Measurements from ENCODE around the gene MAP1A.
"Not testable (repeated sequence)": the region's sequence is repeated elsewhere in the genome, so short reads cannot be mapped to it uniquely, and the experiment has no call there.

The MAP1A gene

DNA sequence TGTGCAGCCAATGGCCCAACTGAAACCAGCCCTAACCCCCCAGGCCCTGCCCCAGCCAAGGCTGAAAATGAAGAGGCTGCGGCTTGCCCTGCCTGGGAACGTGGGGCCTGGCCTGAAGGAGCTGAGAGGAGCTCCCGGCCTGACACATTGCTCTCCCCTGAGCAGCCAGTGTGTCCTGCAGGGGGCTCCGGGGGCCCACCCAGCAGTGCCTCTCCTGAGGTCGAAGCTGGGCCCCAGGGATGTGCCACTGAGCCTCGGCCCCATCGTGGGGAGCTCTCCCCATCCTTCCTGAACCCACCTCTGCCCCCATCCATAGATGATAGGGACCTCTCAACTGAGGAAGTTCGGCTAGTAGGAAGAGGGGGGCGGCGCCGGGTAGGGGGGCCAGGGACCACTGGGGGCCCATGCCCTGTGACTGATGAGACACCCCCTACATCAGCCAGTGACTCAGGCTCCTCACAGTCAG is 11.2 kb downstream of the MAP1A start:
- DNase-seq (ENCODE audit: extremely low read depth in 1 of 2, low read depth in 1 of 2), result no peak

GRCh38 chr15:43529141-43529540 is 11.7 kb downstream of the MAP1A start:
- no peak for DNase-seq (ENCODE audit: extremely low read depth in 1 of 2, low read depth in 1 of 2)

DNA sequence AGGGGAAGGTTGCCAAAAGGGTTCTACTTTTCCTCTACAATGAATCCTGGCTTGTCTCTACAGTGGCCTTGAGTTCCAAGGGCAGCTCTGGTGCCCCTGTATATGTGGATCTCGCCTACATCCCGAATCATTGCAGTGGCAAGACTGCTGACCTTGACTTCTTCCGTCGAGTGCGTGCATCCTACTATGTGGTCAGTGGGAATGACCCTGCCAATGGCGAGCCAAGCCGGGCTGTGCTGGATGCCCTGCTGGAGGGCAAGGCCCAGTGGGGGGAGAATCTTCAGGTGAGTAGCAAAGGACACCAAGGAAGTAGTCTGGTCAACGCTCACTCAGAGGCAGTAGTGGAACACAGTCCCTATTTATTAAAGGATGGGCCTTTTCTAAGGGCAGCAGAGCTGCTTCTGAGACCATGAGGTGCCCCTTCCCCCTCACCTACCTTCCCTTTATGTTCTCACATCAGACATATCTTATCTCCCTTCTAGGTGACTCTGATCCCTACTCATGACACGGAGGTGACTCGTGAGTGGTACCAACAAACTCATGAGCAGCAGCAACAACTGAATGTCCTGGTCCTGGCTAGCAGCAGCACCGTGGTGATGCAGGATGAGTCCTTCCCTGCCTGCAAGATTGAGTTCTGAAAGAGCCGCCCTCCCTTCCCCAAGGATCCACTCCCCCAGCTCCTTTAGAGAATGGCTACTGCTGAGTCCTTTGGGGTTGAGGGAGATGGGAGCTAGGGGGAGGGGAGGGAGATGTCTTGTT is 12.4 kb downstream of the MAP1A start:
- no peak for DNase-seq (ENCODE audit: extremely low read depth in 1 of 2, low read depth in 1 of 2)

GRCh38 chr15:43531018-43531670 is 13.7 kb downstream of the MAP1A start:
- no peak for DNase-seq (ENCODE audit: extremely low read depth in 1 of 2, low read depth in 1 of 2)

GRCh38 chr15:43532826-43533225 is 15.4 kb downstream of the MAP1A start:
- not testable (repeated sequence) for DNase-seq (ENCODE audit: extremely low read depth in 1 of 2, low read depth in 1 of 2)

GRCh38 chr15:43534897-43535296 is 17.5 kb downstream of the MAP1A start:
- no peak for DNase-seq (ENCODE audit: extremely low read depth in 1 of 2, low read depth in 1 of 2)

- DNase-seq (ENCODE audit: extremely low read depth in 1 of 2, low read depth in 1 of 2), result no peak
Measured at GRCh38 chr15:43538091-43538490, 20.7 kb downstream of the MAP1A start.

DNA sequence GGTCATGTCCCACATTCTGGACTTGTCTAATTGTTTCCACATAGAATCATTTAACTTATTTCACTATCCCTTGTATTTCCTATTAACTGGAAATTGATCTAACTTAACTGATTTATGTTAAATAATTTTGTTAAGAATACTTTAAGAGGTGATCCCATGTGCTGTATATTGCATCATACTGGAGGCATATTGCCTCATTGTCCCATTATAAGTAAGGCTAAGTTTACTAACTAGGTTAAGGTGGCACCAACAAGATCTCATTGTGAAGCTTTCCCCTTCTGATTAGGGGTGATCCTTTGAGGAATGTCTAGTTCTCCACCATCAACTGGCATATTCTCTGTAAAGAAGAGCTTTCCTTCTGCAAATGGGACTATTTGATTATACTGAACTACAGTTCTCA is 24.4 kb downstream of the MAP1A start:
- DNase-seq (ENCODE audit: extremely low read depth in 1 of 2, low read depth in 1 of 2), result no peak

- DNase-seq (ENCODE audit: extremely low read depth in 1 of 2, low read depth in 1 of 2), result no peak
Measured at GRCh38 chr15:43544266-43544665, 26.9 kb downstream of the MAP1A start.

DNA sequence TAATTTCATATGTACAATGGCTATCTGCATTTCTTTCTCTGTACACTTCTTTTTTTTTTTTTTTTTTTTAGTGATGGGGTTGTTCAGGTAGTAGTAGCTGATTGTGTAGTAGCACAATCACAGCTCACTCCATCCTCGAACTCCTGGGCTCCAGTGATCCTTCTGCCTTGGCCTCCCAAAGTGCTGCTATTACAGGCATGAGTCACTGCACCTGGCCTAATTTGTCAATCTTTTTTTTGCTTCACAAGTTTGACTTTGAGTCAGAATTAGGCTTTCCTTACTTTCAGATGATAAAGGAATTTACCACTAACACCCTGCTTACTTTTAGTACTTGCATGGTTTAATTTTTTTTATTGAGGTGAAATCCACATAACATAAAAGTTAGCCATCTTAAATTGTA is 28.0 kb downstream of the MAP1A start:
- no peak for DNase-seq (ENCODE audit: extremely low read depth in 1 of 2, low read depth in 1 of 2)

- no peak for DNase-seq (ENCODE audit: extremely low read depth in 1 of 2, low read depth in 1 of 2)
Measured at GRCh38 chr15:43547539-43547938, 30.1 kb downstream of the MAP1A start.

DNA sequence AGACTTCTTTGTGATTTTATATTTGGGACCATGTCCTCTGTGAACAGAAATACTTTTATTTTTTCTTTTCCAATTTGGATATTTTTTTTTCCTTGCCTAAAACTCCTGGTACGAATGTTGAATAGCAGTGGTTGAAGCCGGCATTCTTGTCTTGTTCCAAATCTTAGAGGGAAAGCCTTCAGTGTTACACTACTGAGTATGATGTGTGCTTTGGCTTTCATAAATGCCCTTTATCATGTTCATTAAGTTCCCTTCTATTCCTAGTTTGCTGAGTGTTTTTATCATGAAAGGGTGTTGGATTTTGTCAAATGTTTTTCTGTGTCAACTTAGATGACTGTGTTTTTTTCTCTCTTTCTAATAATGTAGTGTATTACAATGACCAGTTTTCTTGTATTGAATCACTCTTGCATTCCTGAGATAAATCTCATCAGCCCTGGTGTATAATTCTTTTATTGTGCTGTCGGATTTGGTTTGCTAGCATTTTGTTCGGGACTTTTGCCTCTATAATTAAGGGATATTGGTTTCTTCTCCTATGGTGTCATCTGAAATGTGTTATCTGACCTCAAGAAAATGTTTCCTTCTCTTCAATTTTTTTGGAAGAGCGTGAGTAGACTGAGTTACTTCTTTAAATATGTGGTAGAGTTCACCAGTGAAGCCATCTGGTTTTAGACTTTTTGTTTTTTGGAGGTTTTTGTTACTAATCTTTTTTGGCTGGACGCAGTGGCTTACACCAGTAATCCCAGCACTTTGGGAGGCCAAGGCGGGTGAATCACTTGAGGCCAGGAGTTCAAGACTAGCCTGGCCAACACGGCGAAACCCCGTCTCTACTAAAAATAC is 33.3 kb downstream of the MAP1A start:
- no peak for DNase-seq (ENCODE audit: extremely low read depth in 1 of 2, low read depth in 1 of 2)

DNA sequence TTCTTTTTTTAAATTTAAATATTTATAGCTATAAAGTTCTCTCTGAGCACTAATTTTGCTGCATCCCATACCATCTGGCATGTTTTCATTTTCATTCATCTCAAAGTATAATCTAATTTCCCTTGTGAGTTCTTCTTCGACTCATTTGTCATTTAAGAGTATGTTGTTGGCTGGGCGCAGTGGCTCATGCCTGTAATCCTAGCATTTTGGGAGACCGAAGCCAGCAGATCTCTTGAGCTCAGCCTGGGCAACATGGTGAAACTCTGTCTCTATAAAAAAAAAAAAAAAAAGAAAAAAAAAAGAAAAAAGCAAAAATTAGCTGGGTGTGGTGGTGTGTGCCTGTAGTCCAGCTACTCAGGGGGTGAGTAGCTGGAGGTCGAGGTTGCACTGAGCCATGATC is 34.8 kb downstream of the MAP1A start:
- DNase-seq (ENCODE audit: extremely low read depth in 1 of 2, low read depth in 1 of 2), result no peak

- DNase-seq (ENCODE audit: extremely low read depth in 1 of 2, low read depth in 1 of 2), result no peak
Measured at GRCh38 chr15:43552986-43553385, 35.6 kb downstream of the MAP1A start.

- DNase-seq (ENCODE audit: extremely low read depth in 1 of 2, low read depth in 1 of 2), result not testable (repeated sequence)
Measured at GRCh38 chr15:43562753-43563152, 45.3 kb downstream of the MAP1A start.

DNA sequence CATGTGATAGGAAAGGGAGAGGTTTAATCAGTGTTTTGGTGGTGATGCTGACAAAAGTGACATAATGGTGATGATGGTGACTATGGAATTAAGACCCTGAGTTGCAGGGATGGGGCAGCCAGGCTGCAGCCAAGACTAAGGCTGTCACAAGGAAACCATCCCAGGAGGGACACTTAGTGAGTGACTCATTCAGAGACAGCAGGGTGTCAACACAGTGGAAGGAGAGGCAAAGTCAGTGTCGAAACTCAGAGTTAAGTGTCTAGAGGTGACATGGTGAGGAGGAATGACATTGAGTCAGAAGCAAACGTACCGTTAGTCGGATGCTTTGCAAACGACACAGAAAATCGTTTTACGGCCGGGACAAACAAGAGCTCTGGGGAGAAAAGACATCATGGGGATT is 46.4 kb downstream of the MAP1A start:
- not testable (repeated sequence) for DNase-seq (ENCODE audit: extremely low read depth in 1 of 2, low read depth in 1 of 2)

DNA sequence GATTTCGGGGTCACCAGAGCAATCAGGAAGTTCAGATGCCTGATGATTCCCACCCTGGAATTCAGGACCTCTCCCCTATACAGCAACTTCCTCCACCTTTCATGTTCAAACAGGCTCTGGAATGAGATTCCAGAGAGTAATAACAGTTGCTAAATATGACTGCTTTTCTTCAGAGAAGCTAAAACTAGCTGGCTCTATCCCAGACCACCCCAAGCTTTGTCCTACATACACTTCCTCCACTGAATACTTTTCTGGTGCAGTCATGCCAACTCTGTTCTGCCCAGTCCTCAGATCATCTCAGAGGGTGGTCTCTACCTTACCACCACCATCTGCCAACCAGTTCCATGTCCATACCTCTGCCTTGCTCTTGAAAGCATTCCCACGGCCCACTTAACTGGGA is 49.2 kb downstream of the MAP1A start:
- not testable (repeated sequence) for DNase-seq (ENCODE audit: extremely low read depth in 1 of 2, low read depth in 1 of 2)

DNA sequence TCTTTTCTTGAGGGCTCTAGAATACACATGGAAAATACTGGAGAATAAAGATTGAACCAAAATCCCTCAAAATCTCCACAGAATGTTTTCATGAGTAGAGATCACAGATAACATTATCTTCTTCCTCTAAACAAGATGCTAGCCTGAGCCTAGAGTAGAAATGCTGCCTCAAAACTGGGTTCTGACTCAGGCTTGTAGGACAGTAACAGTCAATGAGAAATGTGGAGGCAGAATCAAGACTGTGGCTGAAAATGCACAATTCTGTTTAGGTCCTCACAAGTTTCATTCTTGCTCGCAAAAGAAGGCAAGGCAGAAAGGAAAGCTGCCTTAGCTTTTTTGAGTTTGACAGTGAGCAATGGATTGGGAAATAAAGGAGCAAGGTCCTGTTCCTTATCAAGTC is 57.2 kb downstream of the MAP1A start:
- not testable (repeated sequence) for DNase-seq (ENCODE audit: extremely low read depth in 1 of 2, low read depth in 1 of 2)
